ENCODE data around the gene ENPP1. TPM values are rescaled to one million over a fixed set of nuclear protein-coding genes. Genes with fewer than 3 reads are reported as not detected.

ENPP1 gene
- total RNA-seq, 4 donors from 2014 or later, result 49.7 to 111 (median 62.6) TPM

DNA sequence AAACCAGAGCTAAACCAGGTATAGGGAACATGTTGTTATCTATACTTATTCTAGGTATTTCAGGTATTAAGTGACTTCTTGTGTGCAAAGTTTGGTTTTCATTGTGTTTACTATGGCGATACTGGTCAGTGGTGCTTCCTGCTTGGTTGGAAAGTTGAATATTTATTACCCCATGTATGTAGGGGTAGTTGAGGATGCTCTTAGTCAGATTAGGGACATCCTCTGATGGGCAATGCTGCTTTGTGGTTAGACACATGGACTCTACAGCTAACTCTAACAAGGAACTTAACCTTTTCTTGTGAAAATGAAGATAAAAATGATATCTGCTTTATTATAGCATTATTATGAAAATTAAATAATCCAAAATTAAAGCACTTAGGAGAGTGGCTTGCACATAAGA, 44.1 kb upstream of the ENPP1 start:
- no peak for TF ChIP-seq POLR2A (IDR thresholded peaks at IDR 0.05)
- TF ChIP-seq, protein P1, sequence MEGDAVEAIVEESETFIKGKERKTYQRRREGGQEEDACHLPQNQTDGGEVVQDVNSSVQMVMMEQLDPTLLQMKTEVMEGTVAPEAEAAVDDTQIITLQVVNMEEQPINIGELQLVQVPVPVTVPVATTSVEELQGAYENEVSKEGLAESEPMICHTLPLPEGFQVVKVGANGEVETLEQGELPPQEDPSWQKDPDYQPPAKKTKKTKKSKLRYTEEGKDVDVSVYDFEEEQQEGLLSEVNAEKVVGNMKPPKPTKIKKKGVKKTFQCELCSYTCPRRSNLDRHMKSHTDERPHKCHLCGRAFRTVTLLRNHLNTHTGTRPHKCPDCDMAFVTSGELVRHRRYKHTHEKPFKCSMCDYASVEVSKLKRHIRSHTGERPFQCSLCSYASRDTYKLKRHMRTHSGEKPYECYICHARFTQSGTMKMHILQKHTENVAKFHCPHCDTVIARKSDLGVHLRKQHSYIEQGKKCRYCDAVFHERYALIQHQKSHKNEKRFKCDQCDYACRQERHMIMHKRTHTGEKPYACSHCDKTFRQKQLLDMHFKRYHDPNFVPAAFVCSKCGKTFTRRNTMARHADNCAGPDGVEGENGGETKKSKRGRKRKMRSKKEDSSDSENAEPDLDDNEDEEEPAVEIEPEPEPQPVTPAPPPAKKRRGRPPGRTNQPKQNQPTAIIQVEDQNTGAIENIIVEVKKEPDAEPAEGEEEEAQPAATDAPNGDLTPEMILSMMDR (IDR thresholded peaks at IDR 0.05), result no peak
- 48 to 96% methylated on average over 1 of the region's 1 CpG for WGBS, 2 donors
- Histone ChIP-seq H3K36me3 (no peaks in the 10 kb centered on the region), H3K27me3 (no peaks in the 10 kb centered on the region), H3K4me1 (no peaks in the 10 kb centered on the region), H3K9me3 (no peaks in the 10 kb centered on the region), H3K27ac (no peak overlapping the region), H3K4me3 (replicated peaks in 1 of 3) (no peak overlapping the region)
- no peak for DNase-seq
- intact Hi-C loops (cut with DNase I), result no loop called here

- Histone ChIP-seq H3K27ac (no peak overlapping the region), H3K4me3 (replicated peaks in 1 of 3) (no peak overlapping the region), H3K4me1 (no peaks in the 10 kb centered on the region), H3K36me3 (no peaks in the 10 kb centered on the region), H3K27me3 (no peaks in the 10 kb centered on the region), H3K9me3 (no peaks in the 10 kb centered on the region)
- intact Hi-C loops (cut with DNase I), result no loop called here
- 89 to 91% methylated on average over 4 of the region's 4 CpGs for WGBS, 2 donors
- no peak for DNase-seq
- TF ChIP-seq, protein P1 (IDR thresholded peaks at IDR 0.05), result no peak
- TF ChIP-seq POLR2A (IDR thresholded peaks at IDR 0.05), result no peak
These were observed 43.5 kb upstream of the ENPP1 start for GRCh38 chr6:131764350-131764749.

DNA sequence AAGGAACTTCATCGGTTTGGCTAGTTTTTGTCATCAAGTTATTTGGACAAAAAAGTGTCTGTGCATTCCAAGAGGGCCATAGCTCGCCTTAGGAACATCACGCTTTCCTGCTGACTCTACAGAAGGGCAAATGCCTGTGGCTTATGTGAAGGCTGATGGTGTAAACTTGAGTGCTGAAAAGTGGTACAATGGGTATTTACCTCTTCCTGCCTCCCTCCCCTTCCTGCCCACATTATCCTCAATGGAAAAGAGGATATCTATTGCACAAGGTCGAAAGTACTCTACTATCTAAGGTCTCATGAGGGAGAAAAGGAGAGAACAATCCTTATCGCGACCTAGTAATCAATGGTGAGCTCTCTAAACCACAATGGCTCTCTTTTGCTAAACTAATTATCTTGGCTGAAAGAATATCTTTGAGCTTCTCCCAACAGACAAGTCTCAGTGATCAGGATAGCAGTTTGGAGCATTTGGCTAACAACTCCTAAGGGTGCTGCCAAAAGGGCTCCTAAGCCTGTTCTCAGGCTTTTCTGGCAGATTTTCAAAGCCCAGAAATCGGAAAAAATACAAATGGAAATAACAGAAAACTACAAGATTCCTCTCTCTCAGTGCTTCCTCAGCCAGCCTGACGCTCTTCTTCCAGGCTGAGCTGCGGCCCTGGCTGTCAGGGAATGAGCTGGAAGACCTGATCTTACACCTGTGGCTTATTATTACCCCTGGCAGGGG, 42.6 kb upstream of the ENPP1 start:
- Histone ChIP-seq H3K9me3 (no peaks in the 10 kb centered on the region), H3K4me3 (replicated peaks in 1 of 3) (no peak overlapping the region), H3K36me3 (no peaks in the 10 kb centered on the region), H3K4me1 (no peaks in the 10 kb centered on the region), H3K27ac (no peak overlapping the region), H3K27me3 (no peaks in the 10 kb centered on the region)
- intact Hi-C loops (cut with DNase I), result no loop called here
- no peak for TF ChIP-seq POLR2A (IDR thresholded peaks at IDR 0.05)
- TF ChIP-seq, protein P1 (IDR thresholded peaks at IDR 0.05), result no peak
- DNase-seq, result no peak
- 65 to 69% methylated on average over 9 of the region's 9 CpGs for WGBS, 2 donors

GRCh38 chr6:131765804-131766135, 42.0 kb upstream of the ENPP1 start:
- no peak overlapping the region for H3K27ac ChIP-seq

DNA sequence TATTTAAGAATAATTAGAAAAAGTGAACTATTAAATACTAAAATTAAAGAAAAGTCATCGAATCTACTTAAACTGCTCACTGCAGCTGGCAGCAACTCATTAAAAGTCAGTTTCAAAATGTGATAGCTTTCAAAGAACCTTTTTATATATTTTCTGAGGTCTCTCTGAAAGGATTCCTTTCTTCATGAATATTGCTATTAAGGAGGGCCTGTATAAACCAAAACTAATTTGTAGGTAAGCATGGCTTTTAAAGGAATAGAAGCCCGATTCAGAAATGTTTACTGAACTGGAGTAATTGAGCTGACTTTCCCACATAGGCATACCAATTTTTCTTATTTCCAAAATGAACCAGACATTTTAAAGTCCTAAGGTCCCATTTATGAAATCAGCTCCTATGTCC, 41.2 kb upstream of the ENPP1 start:
- H3K27ac ChIP-seq, result no peak overlapping the region
- TF ChIP-seq, protein P1 (IDR thresholded peaks at IDR 0.05), result no peak
- no peak for TF ChIP-seq POLR2A (IDR thresholded peaks at IDR 0.05)
- no peak for DNase-seq
- H3K9me3 ChIP-seq, result no peaks in the 10 kb centered on the region
- H3K4me3 ChIP-seq (replicated peaks in 1 of 3), result no peak overlapping the region
- WGBS, 2 donors, result 84 to 87% methylated on average over 2 of the region's 2 CpGs
- H3K27me3 ChIP-seq, result no peaks in the 10 kb centered on the region
- no peaks in the 10 kb centered on the region for H3K4me1 ChIP-seq
- no peaks in the 10 kb centered on the region for H3K36me3 ChIP-seq
- intact Hi-C loops (cut with DNase I), result no loop called here

More at GRCh38 chr6:131765804-131766135, 42.0 kb upstream of the ENPP1 start:
- H3K9me3 ChIP-seq, result no peaks in the 10 kb centered on the region
- no peaks in the 10 kb centered on the region for H3K4me1 ChIP-seq
- H3K27me3 ChIP-seq, result no peaks in the 10 kb centered on the region
- intact Hi-C loops (cut with DNase I), result no loop called here
- no peak overlapping the region for H3K4me3 ChIP-seq (replicated peaks in 1 of 3)
- TF ChIP-seq POLR2A (IDR thresholded peaks at IDR 0.05), result no peak
- TF ChIP-seq, protein P1 (IDR thresholded peaks at IDR 0.05), result no peak
- no peak for DNase-seq
- no peaks in the 10 kb centered on the region for H3K36me3 ChIP-seq
- WGBS, 2 donors, result 80 to 91% methylated on average over 4 of the region's 4 CpGs
